ENCODE data around the gene CASP6.

GRCh38 chr4:109733728-109734127, 30.5 kb upstream of the CASP6 start:
- no peak for TF ChIP-seq CTCF (IDR thresholded peaks at IDR 0.05; ENCODE audit: control extremely low read depth in 1 of 3, insufficient read depth in 1 of 3, low read depth in 1 of 3, low read length in 3 of 3)
- TF ChIP-seq KDM1A (IDR thresholded peaks at IDR 0.05; ENCODE audit: borderline replicate concordance, low read length), result no peak
- no peak for TF ChIP-seq TAF1 (IDR thresholded peaks at IDR 0.05; ENCODE audit: low read depth, low read length)
- TF ChIP-seq POLR2AphosphoS5 (IDR thresholded peaks at IDR 0.05; ENCODE audit: low read depth, low read length), result no peak
